GM12892 (cell line): ENCODE results near the gene ANO2.
A peak's percentile ranks its signal among the peaks of the same experiment; 100 is the strongest.

Source experiments
- DNase-seq: peaks from one replicate; pipeline ENCODE4 v3.0.0; 2011; ENCODE audit not compliant: insufficient read length
- FAIRE-seq: peaks from 2 replicates; lab custom pipeline; 2011; peaks lifted over from hg19 to GRCh38; lab: Jason Lieb, UNC
- POLR2A ChIP-seq: IDR thresholded peaks from 2 replicates; pipeline ENCODE4 v1.6.1; 2011; ENCODE audit warnings: low read depth, low read length, control low read depth
- POLR2AphosphoS5 ChIP-seq: IDR thresholded peaks from 2 replicates; pipeline ENCODE4 v1.6.1; 2011; ENCODE audit warnings: low read depth, low read length, control low read depth
- TAF1 ChIP-seq: IDR thresholded peaks from 2 replicates; pipeline ENCODE4 v1.6.1; 2011; ENCODE audit warnings: low read depth, mild to moderate bottlenecking, control low read depth, low read length, borderline replicate concordance

ANO2 gene

GRCh38 chr12:5796171-5796958, 148.7 kb downstream of the ANO2 start:
- FAIRE-seq (peak; percentile 78), DNase-seq (peak; percentile 17)

DNA sequence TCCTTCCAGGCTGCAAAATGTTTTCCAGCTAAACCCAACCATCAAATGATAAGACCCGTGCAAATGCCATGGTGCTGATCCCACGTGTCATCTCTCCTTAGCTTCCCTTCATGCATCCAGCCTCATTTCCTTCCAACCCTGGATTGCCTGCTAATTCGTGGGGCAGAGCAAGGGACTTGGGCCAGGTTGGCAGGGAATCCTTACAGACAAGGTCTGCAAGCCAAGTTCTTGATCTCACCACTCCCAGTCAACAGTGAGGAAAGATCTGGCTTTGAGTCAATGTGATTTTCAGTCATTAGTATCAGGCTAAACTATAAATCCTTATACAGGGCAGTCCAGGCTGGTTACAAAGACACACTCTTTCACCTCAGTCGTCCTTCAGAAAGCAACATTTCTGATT, 150.9 kb downstream of the ANO2 start:
- FAIRE-seq (no peak), DNase-seq (no peak)
- TF ChIP-seq POLR2A (no peak), POLR2AphosphoS5 (no peak), TAF1 (no peak)

More at GRCh38 chr12:5796171-5796958, 148.7 kb downstream of the ANO2 start:
- TF ChIP-seq POLR2AphosphoS5 (no peak; the same call in 1 of the 2 replicates), TAF1 (no peak), POLR2A (no peak)

- DNase-seq (no peak), FAIRE-seq (no peak)
Measured at GRCh38 chr12:5792343-5792742, 152.7 kb downstream of the ANO2 start.

DNA sequence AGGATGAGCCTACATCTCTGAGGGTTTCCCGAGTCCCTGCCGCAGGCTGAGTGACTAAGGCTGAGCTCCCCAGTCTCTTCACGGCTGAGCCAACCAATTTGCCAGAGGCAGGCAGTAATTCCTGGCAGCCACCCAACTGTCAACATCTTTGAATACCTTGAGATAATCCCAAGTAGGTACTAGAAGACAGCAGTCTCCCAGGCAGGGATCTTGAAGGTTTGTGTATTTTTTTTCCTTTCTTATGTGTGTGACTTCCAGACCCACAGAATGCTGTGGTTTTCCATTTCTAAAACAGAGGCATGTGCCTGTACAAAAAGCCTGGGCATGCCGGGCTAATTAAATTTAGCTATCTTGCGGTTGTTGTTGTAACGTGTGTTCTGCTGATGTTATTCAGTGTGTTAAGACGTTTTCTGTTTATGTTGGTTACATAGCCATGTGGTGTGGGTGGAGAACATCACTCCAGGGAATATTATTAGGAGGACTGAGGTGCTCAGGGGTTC, 155.5 kb downstream of the ANO2 start:
- no peak for TF ChIP-seq POLR2AphosphoS5
- DNase-seq (no peak), FAIRE-seq (no peak)

More at GRCh38 chr12:5792343-5792742, 152.7 kb downstream of the ANO2 start:
- TF ChIP-seq POLR2AphosphoS5 = no peak
- no peak for TF ChIP-seq TAF1
- no peak for TF ChIP-seq POLR2A

GRCh38 chr12:5787828-5788227, 157.2 kb downstream of the ANO2 start:
- TF ChIP-seq TAF1 (no peak), POLR2A (no peak), POLR2AphosphoS5 (no peak)
- FAIRE-seq (no peak), DNase-seq (no peak)

DNA sequence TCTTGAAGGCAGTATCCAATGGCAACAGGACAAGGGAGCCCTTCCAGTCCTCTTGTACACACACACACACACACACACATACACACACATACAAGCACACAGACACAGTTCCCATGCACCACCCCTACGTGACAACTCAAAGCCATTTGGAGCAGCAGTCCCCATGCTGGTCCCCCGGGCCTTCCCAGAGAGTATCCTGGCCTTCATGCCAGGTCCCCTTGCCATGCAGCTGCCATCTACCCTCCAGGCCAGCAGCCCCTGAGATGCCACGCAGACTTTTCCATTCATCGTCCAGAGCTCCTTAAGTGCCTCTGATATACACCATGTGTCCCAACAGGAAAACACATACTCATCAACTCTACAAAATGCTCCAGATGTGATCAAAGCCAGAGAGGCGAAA, 159.5 kb downstream of the ANO2 start:
- no peak for TF ChIP-seq POLR2AphosphoS5
- no peak for TF ChIP-seq POLR2A
- no peak for TF ChIP-seq TAF1
- DNase-seq (no peak), FAIRE-seq (no peak)

- DNase-seq (no peak), FAIRE-seq (no peak)
- no peak for TF ChIP-seq POLR2A
- no peak for TF ChIP-seq TAF1
- no peak for TF ChIP-seq POLR2AphosphoS5
Measured at GRCh38 chr12:5784462-5785130, 160.5 kb downstream of the ANO2 start.

DNA sequence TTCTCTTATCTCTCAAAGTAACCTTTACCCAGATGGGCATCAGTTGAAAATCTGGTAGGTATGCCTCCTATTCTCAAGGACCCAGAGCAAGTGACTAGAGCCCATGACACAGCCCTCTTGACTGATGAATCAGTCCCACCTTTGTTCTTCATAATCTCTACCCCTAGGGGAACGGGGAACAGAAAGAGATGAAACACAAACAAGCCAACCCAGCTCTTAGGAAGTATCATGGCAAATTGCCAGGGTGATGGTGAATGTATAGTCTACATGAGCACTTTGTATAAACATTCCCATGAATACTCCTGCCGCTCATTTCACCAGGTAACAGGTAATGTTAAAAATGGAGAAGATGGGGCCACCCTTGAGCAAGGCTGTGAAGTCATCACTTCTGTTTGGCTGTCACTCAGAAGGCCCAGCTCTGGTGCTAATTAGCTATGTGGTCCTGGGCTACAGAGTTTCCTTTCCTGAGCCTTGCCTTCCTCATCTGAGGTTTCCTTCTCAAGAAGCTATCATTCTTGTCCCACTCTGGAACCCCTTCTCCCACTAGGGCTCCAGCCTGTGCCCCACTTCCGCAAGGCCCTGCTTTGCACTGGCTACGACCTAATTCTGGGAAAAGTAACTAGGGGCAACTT, 161.7 kb downstream of the ANO2 start:
- no peak for DNase-seq

DNA sequence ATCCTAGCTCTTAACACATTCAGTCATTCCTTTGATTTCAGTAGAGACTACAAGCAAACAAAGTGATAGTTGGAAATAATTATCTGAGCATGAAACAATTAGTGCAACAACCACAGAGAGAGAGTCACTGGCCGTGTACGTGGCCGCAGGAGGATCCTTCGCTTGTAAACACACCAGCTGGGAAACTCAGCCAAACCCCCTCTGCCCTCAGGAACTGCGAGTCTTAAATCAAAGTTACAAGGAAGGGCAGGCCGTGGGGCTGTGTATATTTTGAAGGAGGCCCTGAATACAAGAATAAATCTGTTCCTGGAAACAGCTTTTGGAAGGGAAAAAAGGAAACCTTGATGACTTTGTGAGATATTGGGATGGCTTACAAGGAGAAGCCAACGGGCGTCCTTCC, 164.5 kb downstream of the ANO2 start:
- FAIRE-seq (no peak), DNase-seq (no peak)
- TF ChIP-seq POLR2A (no peak), TAF1 (no peak)

More for the DNA sequence above, 161.7 kb downstream of the ANO2 start:
- no peak for FAIRE-seq
- TF ChIP-seq POLR2AphosphoS5 (no peak), TAF1 (no peak), POLR2A (no peak)

DNA sequence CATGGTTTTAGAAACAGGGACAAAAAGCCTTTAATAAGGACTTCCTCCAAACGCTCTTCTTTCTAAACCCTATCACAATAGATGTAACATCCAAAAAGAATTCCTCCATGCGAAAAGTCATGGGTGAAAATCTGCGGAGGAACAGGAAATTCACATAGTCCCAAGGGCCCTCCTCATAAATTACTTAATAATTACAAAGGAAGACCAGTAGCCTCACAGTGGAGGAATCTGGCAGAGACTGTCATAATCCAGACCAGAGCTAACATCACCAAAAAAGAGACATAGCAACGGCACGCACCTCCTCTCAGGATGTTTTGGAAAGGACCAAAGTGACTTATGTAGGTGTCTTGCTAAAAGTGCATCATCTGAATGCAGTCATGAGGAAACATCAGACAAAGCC, 165.7 kb downstream of the ANO2 start:
- DNase-seq (no peak), FAIRE-seq (no peak)
- TF ChIP-seq POLR2A (no peak), POLR2AphosphoS5 (no peak), TAF1 (no peak)

DNA sequence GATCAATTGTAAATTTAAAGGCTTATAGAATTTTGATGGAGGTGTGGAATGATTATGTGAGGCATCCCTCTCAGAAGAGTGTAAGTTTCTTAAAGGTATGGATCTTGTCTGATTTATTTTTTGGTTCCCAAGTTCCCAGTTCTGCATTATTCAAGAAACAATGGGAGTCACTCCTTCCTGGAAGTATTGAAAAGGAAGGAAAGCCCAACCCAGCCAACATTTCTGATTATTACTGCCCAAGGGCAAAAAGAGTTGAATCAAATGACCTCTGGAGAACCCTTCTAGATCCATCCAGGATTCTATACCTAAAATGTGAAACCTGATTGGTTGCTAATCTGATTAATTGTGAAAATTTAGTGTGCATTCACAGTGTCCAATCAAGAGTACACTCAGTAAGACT, 166.2 kb downstream of the ANO2 start:
- no peak for FAIRE-seq
- DNase-seq = no peak
- TF ChIP-seq POLR2AphosphoS5 = no peak
- no peak for TF ChIP-seq POLR2A
- no peak for TF ChIP-seq TAF1
